NT2/D1 (cell line): ENCODE measurements around the gene LRRC3C.

Experiments
- SUZ12 ChIP-seq: IDR thresholded peaks from 2 replicates; pipeline ENCODE4 v1.6.1; 2011; ENCODE audit not compliant: insufficient read length, insufficient read depth; ENCODE audit errors: extremely low read depth
- YY1 ChIP-seq: IDR thresholded peaks from 2 replicates; pipeline ENCODE4 v1.6.1; 2011; ENCODE audit not compliant: insufficient read length, insufficient read depth
- ZNF274 ChIP-seq: IDR thresholded peaks from 2 replicates; pipeline ENCODE4 v1.6.1; 2011; ENCODE audit warnings: mild to moderate bottlenecking, low read depth, low read length

GRCh38 chr17:39889200-39889599, 38.3 kb upstream of the LRRC3C start:
- TF ChIP-seq YY1 (no peak), ZNF274 (no peak), SUZ12 (no peak)
